Suprapubic skin (tissue), 4 donors: ENCODE measurements around the gene SLC12A3.

ENCODE experiments used
- CTCF ChIP-seq, 2 donors: fragments of 200-600 bp in 1 of 2; fragments of 450-650 bp in 1 of 2; sonication (generic) in 1 of 2; IDR thresholded peaks; one replicate each; pipeline ENCODE4 v1.5.1; 2016 to 2019; ENCODE audit warnings: antibody characterized with exemption in 2 of 2, mild to moderate bottlenecking in 1 of 2, moderate library complexity in 1 of 2
- EP300 ChIP-seq: sonication (generic); formaldehyde crosslinking; IDR thresholded peaks from one replicate; pipeline ENCODE4 v1.6.1; 2017; ENCODE audit warnings: antibody characterized with exemption
- POLR2A ChIP-seq, 2 donors: fragments of 450-650 bp; IDR thresholded peaks; one replicate each; pipeline ENCODE4 v1.6.1; 2017; ENCODE audit warnings: antibody characterized with exemption in 2 of 2, mild to moderate bottlenecking in 2 of 2, moderate library complexity in 2 of 2
- POLR2AphosphoS5 ChIP-seq, 3 donors: sonication (generic); formaldehyde crosslinking; IDR thresholded peaks; one replicate each; pipeline ENCODE4 v1.6.1; 2017; ENCODE audit warnings: antibody characterized with exemption in 3 of 3

GRCh38 chr16:56838622-56839337 is 26.2 kb upstream of the SLC12A3 start:
- no peak for TF ChIP-seq POLR2AphosphoS5 (IDR thresholded peaks at IDR 0.05)
- no peak for TF ChIP-seq CTCF (IDR thresholded peaks at IDR 0.05)
- TF ChIP-seq POLR2A (IDR thresholded peaks at IDR 0.05) = no peak
- no peak for TF ChIP-seq EP300
